RKO (cell line): Measurements from ENCODE around the gene MIOS.
"Not testable (repeated sequence)": the region's sequence is repeated elsewhere in the genome, so short reads cannot be mapped to it uniquely, and the experiment has no call there.

Source experiments
- DNase-seq: peaks from one replicate; pipeline ENCODE4 v3.0.0-alpha.2; 2016; ENCODE audit warnings: low spot score

Gene MIOS

GRCh38 chr7:7554649-7555575, 11.8 kb upstream of the MIOS start:
- DNase-seq: no peak

GRCh38 chr7:7556852-7557251, 9.8 kb upstream of the MIOS start:
- no peak for DNase-seq

GRCh38 chr7:7557252-7557651, 9.4 kb upstream of the MIOS start:
- no peak for DNase-seq

GRCh38 chr7:7561591-7561990, 5.1 kb upstream of the MIOS start:
- not testable (repeated sequence) for DNase-seq

GRCh38 chr7:7562736-7563135, 3.9 kb upstream of the MIOS start:
- no peak for DNase-seq

GRCh38 chr7:7563269-7563668, 3.4 kb upstream of the MIOS start:
- DNase-seq: no peak

- DNase-seq: no peak
These were observed 2.9 kb upstream of the MIOS start for GRCh38 chr7:7563813-7564212.

- DNase-seq: peak; percentile 79
These were observed 2.3 kb upstream of the MIOS start for GRCh38 chr7:7564323-7564780.

- DNase-seq: no peak
These were observed 1.5 kb upstream of the MIOS start for GRCh38 chr7:7565018-7565680.

GRCh38 chr7:7565746-7566650, 686 bp upstream of the MIOS start:
- no peak for DNase-seq

- DNase-seq: peak; percentile 23
These were observed 1.3 kb downstream of the MIOS start for GRCh38 chr7:7567898-7568531.

- no peak for DNase-seq
These were observed 1.9 kb downstream of the MIOS start for GRCh38 chr7:7568553-7568952.

- no peak for DNase-seq
These were observed 2.4 kb downstream of the MIOS start for GRCh38 chr7:7569081-7569527.

GRCh38 chr7:7569615-7570014, 2.9 kb downstream of the MIOS start:
- DNase-seq: no peak

- no peak for DNase-seq
These were observed 3.9 kb downstream of the MIOS start for GRCh38 chr7:7570584-7570983.

- DNase-seq: no peak
These were observed 7.0 kb downstream of the MIOS start for GRCh38 chr7:7573701-7574100.

- DNase-seq: no peak
These were observed 9.7 kb downstream of the MIOS start for GRCh38 chr7:7576344-7576743.

- DNase-seq: no peak
These were observed 11.2 kb downstream of the MIOS start for GRCh38 chr7:7577888-7578287.

GRCh38 chr7:7579638-7580037, 13.0 kb downstream of the MIOS start:
- no peak for DNase-seq

- DNase-seq: no peak
These were observed 15.0 kb downstream of the MIOS start for GRCh38 chr7:7581531-7582179.

GRCh38 chr7:7582596-7582995, 15.9 kb downstream of the MIOS start:
- no peak for DNase-seq
